Keratinocyte (primary cell): Measurements from ENCODE around the gene RAI14. TPM values are rescaled to one million over a fixed set of nuclear protein-coding genes. Genes with fewer than 3 reads are reported as not detected.

Experiments used
- DNase-seq: peaks from one replicate; pipeline ENCODE4 v3.0.0-alpha.2; 2011; ENCODE audit warnings: low read depth, missing footprints, low spot score
- FAIRE-seq: peaks from 2 replicates; lab custom pipeline; 2011; peaks lifted over from hg19 to GRCh38; lab: Jason Lieb, UNC
- H2AFZ ChIP-seq: 2 replicates; pipeline ENCODE4 v1.6.0; 2012; ENCODE audit warnings: low read length, control low read depth, inconsistent platforms; ENCODE audit not compliant: control insufficient read depth
- H3K27ac ChIP-seq: 2 replicates; pipeline ENCODE4 v1.5.1; 2011; ENCODE audit warnings: low read length; ENCODE audit not compliant: control insufficient read depth, insufficient read depth
- H3K27me3 ChIP-seq: 3 replicates; pipeline ENCODE4 v1.6.0; 2011; ENCODE audit warnings: low read length; ENCODE audit not compliant: control insufficient read depth, insufficient read depth; ENCODE audit errors: extremely low read depth
- H3K36me3 ChIP-seq, 2 experiments: 2 replicates in 1 of 2; 3 replicates in 1 of 2; pipeline ENCODE4 v1.5.1; 2011; ENCODE audit warnings: low read length in 2 of 2, mild to moderate bottlenecking in 1 of 2; ENCODE audit not compliant: control insufficient read depth in 2 of 2, insufficient read depth in 2 of 2; ENCODE audit errors: extremely low read depth in 1 of 2
- H3K4me1 ChIP-seq: 3 replicates; pipeline ENCODE4 v1.5.1; 2011; ENCODE audit warnings: low read length; ENCODE audit not compliant: control insufficient read depth, insufficient read depth; ENCODE audit errors: extremely low read depth
- H3K4me2 ChIP-seq: 3 replicates; pipeline ENCODE4 v1.6.0; 2011; ENCODE audit warnings: low read depth, low read length; ENCODE audit not compliant: control insufficient read depth, insufficient read depth; ENCODE audit errors: extremely low read depth
- H3K4me3 ChIP-seq, 3 experiments: fragments of 200-600 bp in 1 of 3; sonication (generic) in 1 of 3; 2 replicates in 2 of 3; 3 replicates in 1 of 3; pipeline ENCODE4 v1.5.1; 2011 to 2016; ENCODE audit warnings: low read length in 3 of 3, mild to moderate bottlenecking in 3 of 3, control low read depth in 2 of 3, inconsistent platforms in 1 of 3, low read depth in 1 of 3, mixed read lengths in 1 of 3, mixed run types in 1 of 3, moderate library complexity in 1 of 3; ENCODE audit not compliant: control insufficient read depth in 2 of 3, insufficient read depth in 2 of 3; ENCODE audit errors: extremely low read depth in 1 of 3
- H3K79me2 ChIP-seq: 2 replicates; pipeline ENCODE4 v1.6.0; 2012; ENCODE audit warnings: low read length; ENCODE audit not compliant: control insufficient read depth, insufficient read depth
- H3K9ac ChIP-seq: 3 replicates; pipeline ENCODE4 v1.6.0; 2011; ENCODE audit warnings: low read length; ENCODE audit not compliant: control insufficient read depth, insufficient read depth; ENCODE audit errors: extremely low read depth
- H3K9me1 ChIP-seq: 3 replicates; pipeline ENCODE4 v1.6.0; 2011; ENCODE audit warnings: low read length; ENCODE audit not compliant: control insufficient read depth, insufficient read depth; ENCODE audit errors: extremely low read depth
- H3K9me3 ChIP-seq: 2 replicates; pipeline ENCODE4 v1.5.1; 2012; ENCODE audit warnings: low read depth, low read length; ENCODE audit not compliant: control insufficient read depth
- H4K20me1 ChIP-seq: 3 replicates; pipeline ENCODE4 v1.6.0; 2011; ENCODE audit warnings: low read length; ENCODE audit not compliant: control insufficient read depth, insufficient read depth; ENCODE audit errors: extremely low read depth
- CTCF ChIP-seq, 3 experiments: IDR thresholded peaks in 1 of 3; conservative IDR thresholded peaks in 1 of 3; optimal IDR thresholded peaks in 1 of 3; 2 replicates in 2 of 3; 3 replicates in 1 of 3; pipeline versions ENCODE3 to v1.5.1; 2011; ENCODE audit warnings: low read length in 3 of 3, mild to moderate bottlenecking in 3 of 3, moderate library complexity in 2 of 3, control low read depth in 1 of 3, inconsistent platforms in 1 of 3; ENCODE audit not compliant: insufficient read depth in 2 of 3; ENCODE audit errors: extremely low read depth in 1 of 3
- EZH2 ChIP-seq: IDR thresholded peaks from one replicate; pipeline ENCODE4 v1.6.1; 2012; ENCODE audit warnings: inconsistent platforms, mild to moderate bottlenecking, low read length, moderate library complexity
- dilution Hi-C: fragments of 300-500 bp; cut with MboI; formaldehyde crosslinking; loops from one replicate; pipeline ENCODE4 v1.7.0; 2020; ENCODE audit warnings: low sequenced_read_pairs; ENCODE audit not compliant: extremely low pct_ligation_motif_present
- polyA plus RNA-seq, 5 experiments: library from polyadenylated mRNA; depleted of rRNA in 3 of 5; stranded (reverse) in 3 of 5; stranded (forward) in 1 of 5; unstranded in 1 of 5; fragments of >200 nt; gene quantifications; 1 replicate in 1 of 5; 2 replicates in 3 of 5; 3 replicates in 1 of 5; pipeline versions ENCODE4 v1.2.1 to v1.2.3, GENCODE V29; 2011 to 2012; ENCODE audit warnings: missing spikeins in 2 of 5, low read depth in 1 of 5, low replicate concordance in 1 of 5

The RAI14 gene
- polyA plus RNA-seq, 1 donor (not counting 4 experiments of a cell fraction or from before 2014, with no cell fraction given), result 31.4 TPM

GRCh38 chr5:34833090-34833489 lies 177.0 kb downstream of the RAI14 start:
- Histone ChIP-seq H4K20me1 (no peaks in the 10 kb centered on the region), H3K9me3 (no peaks in the 10 kb centered on the region), H3K9ac (no peak overlapping the region), H3K79me2 (no peaks in the 10 kb centered on the region), H3K27me3 (no peaks in the 10 kb centered on the region), H3K4me2 (no peak overlapping the region), H3K4me3 (no peak overlapping the region), H3K9me1 (no peaks in the 10 kb centered on the region), H3K27ac (no peak overlapping the region), H3K4me1 (no peaks in the 10 kb centered on the region), H2AFZ (no peak overlapping the region), H3K36me3 (peaks cover 5 to 12% of the 10 kb centered on the region in 2 experiments)
- dilution Hi-C loops, result no loop called here
- FAIRE-seq (no peak), DNase-seq (no peak)
- no peak for TF ChIP-seq CTCF (optimal IDR thresholded peaks at IDR 0.05 in 1 of 3, IDR thresholded peaks at IDR 0.05 in 1 of 3, conservative IDR thresholded peaks at IDR 0.05 in 1 of 3; ENCODE audit: extremely low read depth in 1 of 3, insufficient read depth in 2 of 3, low read length in 3 of 3)
- no peak for TF ChIP-seq EZH2

- Histone ChIP-seq H3K4me3 (no peak overlapping the region), H2AFZ (no peak overlapping the region), H3K9me3 (no peaks in the 10 kb centered on the region), H3K36me3 (peaks cover 5 to 12% of the 10 kb centered on the region in 2 experiments), H3K4me1 (peaks cover 4% of the 10 kb centered on the region), H3K9ac (no peak overlapping the region), H3K9me1 (no peaks in the 10 kb centered on the region), H3K27me3 (no peaks in the 10 kb centered on the region), H3K27ac (no peak overlapping the region), H3K79me2 (no peaks in the 10 kb centered on the region), H4K20me1 (no peaks in the 10 kb centered on the region), H3K4me2 (no peak overlapping the region)
- DNase-seq, result no peak
- no peak for FAIRE-seq
- dilution Hi-C loops, result no loop called here
- TF ChIP-seq EZH2 (no peak), CTCF (optimal IDR thresholded peaks at IDR 0.05 in 1 of 3, IDR thresholded peaks at IDR 0.05 in 1 of 3, conservative IDR thresholded peaks at IDR 0.05 in 1 of 3; ENCODE audit: extremely low read depth in 1 of 3, insufficient read depth in 2 of 3, low read length in 3 of 3) (no peak)
Observed at GRCh38 chr5:34833976-34834793, 178.1 kb downstream of the RAI14 start.
